SK-N-SH treated with all-trans-retinoic acid at 6 μM for 48 hours (cell line): ENCODE data around the gene ERLIN1.

Experiments used
- ATAC-seq: fragments of 200-7000 bp; cut with Tn5 transposase; 3 replicates; pipeline ENCODE4 v1.9.1; 2020; ENCODE audit warnings: mild to moderate bottlenecking, moderate library complexity
- ARNTL ChIP-seq: fragments of 450-650 bp; formaldehyde crosslinking; IDR thresholded peaks from 2 replicates; pipeline ENCODE4 v1.5.0; 2020; ENCODE audit warnings: low read depth, mild to moderate bottlenecking, moderate library complexity, borderline replicate concordance
- BACH2 ChIP-seq: fragments of 250-450 bp; sonication (Bioruptor Pico); IDR thresholded peaks from 2 replicates; pipeline ENCODE4 v1.9.0; 2021; ENCODE audit warnings: mild to moderate bottlenecking, borderline replicate concordance
- CREB5 ChIP-seq: fragments of 250-450 bp; sonication (Bioruptor Pico); IDR thresholded peaks from 2 replicates; pipeline ENCODE4 v1.5.1; 2020; ENCODE audit warnings: low read depth, mild to moderate bottlenecking, moderate library complexity
- CSDC2 ChIP-seq: fragments of 250-450 bp; sonication (Bioruptor Pico); IDR thresholded peaks from 2 replicates; pipeline ENCODE4 v1.5.0; 2020; ENCODE audit warnings: mild to moderate bottlenecking, moderate library complexity
- ESRRG ChIP-seq: fragments of 250-450 bp; sonication (Bioruptor Pico); IDR thresholded peaks from 2 replicates; pipeline ENCODE4 v1.6.1; 2021; ENCODE audit warnings: mild to moderate bottlenecking
- ISL1 ChIP-seq: fragments of 250-450 bp; sonication (Bioruptor Pico); IDR thresholded peaks from 2 replicates; pipeline ENCODE4 v2.1.2; 2022; ENCODE audit warnings: mild to moderate bottlenecking, moderate library complexity
- OSR1 ChIP-seq: fragments of 250-450 bp; sonication (Bioruptor Pico); IDR thresholded peaks from 2 replicates; pipeline ENCODE4 v1.8.0; 2022; ENCODE audit warnings: moderate library complexity, mild to moderate bottlenecking, inconsistent platforms
- RARB ChIP-seq: fragments of 250-450 bp; sonication (Bioruptor Pico); IDR thresholded peaks from 2 replicates; pipeline ENCODE4 v1.8.0; 2021; ENCODE audit warnings: mild to moderate bottlenecking, moderate library complexity
- SNAI2 ChIP-seq: fragments of 250-450 bp; sonication (Bioruptor Pico); IDR thresholded peaks from 2 replicates; pipeline ENCODE4 v1.5.0; 2020; ENCODE audit warnings: mild to moderate bottlenecking, moderate library complexity
- TCF4 ChIP-seq: fragments of 250-450 bp; sonication (Bioruptor Pico); IDR thresholded peaks from 2 replicates; pipeline ENCODE4 v1.8.0; 2021; ENCODE audit warnings: mild to moderate bottlenecking, moderate library complexity, borderline replicate concordance
- TOX ChIP-seq: fragments of 250-450 bp; sonication (Bioruptor Pico); IDR thresholded peaks from 2 replicates; pipeline ENCODE4 v1.8.0; 2021; ENCODE audit warnings: mild to moderate bottlenecking, moderate library complexity, borderline replicate concordance
- ZC3H10 ChIP-seq: fragments of 250-450 bp; sonication (Bioruptor Pico); IDR thresholded peaks from 2 replicates; pipeline ENCODE4 v1.5.1; 2021; ENCODE audit warnings: mild to moderate bottlenecking, moderate library complexity
- ZFP3 ChIP-seq: fragments of 250-450 bp; sonication (Bioruptor Pico); IDR thresholded peaks from 2 replicates; pipeline ENCODE4 v1.5.0; 2020; ENCODE audit warnings: mild to moderate bottlenecking, moderate library complexity
- ZFP30 ChIP-seq: fragments of 450-650 bp; formaldehyde crosslinking; IDR thresholded peaks from 2 replicates; pipeline ENCODE4 v1.5.0; 2022; ENCODE audit warnings: mild to moderate bottlenecking, moderate library complexity
- ZNF565 ChIP-seq: fragments of 450-650 bp; formaldehyde crosslinking; conservative IDR thresholded peaks from 2 replicates; pipeline ENCODE4 v1.5.0; 2020; ENCODE audit warnings: low read depth, mild to moderate bottlenecking, moderate library complexity
- ZNF70 ChIP-seq: fragments of 450-650 bp; formaldehyde crosslinking; IDR thresholded peaks from 2 replicates; pipeline ENCODE4 v1.5.0; 2020; ENCODE audit warnings: mild to moderate bottlenecking, moderate library complexity
- ZNF8 ChIP-seq: fragments of 450-650 bp; formaldehyde crosslinking; IDR thresholded peaks from 2 replicates; pipeline ENCODE4 v1.5.0; 2020; ENCODE audit warnings: mild to moderate bottlenecking, moderate library complexity
- TF ChIP-seq, protein P1 (sequence below): fragments of 250-450 bp; sonication (Bioruptor Pico); IDR thresholded peaks from 2 replicates; pipeline ENCODE4 v1.5.1; 2021; ENCODE audit warnings: mild to moderate bottlenecking, moderate library complexity
- TF ChIP-seq, protein P2 (sequence below): fragments of 250-450 bp; sonication (Bioruptor Pico); IDR thresholded peaks from 2 replicates; pipeline ENCODE4 v1.8.0; 2020; ENCODE audit warnings: mild to moderate bottlenecking, moderate library complexity, borderline replicate concordance
- TF ChIP-seq, protein P3 (sequence below): fragments of 250-450 bp; sonication (Bioruptor Pico); IDR thresholded peaks from 2 replicates; pipeline ENCODE4 v1.5.0; 2020; ENCODE audit warnings: mild to moderate bottlenecking, moderate library complexity

Gene ERLIN1

DNA sequence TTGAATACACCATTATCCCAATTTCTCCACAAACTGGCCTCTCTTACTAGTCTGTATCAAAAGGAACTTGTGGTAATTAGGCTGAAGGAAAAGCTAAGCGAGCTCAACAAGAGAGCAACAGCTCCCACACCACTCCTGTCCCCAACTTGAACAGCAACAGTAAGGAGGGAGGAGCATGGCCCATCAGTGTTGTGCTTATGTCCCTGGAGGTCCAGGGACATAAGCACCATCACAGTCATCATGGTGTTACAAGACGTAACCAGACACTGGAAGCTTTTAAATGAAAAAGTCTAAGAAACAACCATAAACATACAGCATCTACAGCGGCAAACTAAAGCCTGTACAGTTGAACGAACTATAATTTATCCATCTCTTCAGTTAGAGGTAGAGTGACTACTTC is 989 bp downstream of the ERLIN1 start:
- TF ChIP-seq ZNF8 (no peak), SNAI2 (CRISPR knock-in tag) (no peak), ZNF565 (CRISPR knock-in tag) (no peak), ARNTL (no peak), TOX (CRISPR knock-in tag) (no peak), RARB (no peak), ISL1 (CRISPR knock-in tag) (no peak), ZFP3 (no peak)
- TF ChIP-seq, protein P1, sequence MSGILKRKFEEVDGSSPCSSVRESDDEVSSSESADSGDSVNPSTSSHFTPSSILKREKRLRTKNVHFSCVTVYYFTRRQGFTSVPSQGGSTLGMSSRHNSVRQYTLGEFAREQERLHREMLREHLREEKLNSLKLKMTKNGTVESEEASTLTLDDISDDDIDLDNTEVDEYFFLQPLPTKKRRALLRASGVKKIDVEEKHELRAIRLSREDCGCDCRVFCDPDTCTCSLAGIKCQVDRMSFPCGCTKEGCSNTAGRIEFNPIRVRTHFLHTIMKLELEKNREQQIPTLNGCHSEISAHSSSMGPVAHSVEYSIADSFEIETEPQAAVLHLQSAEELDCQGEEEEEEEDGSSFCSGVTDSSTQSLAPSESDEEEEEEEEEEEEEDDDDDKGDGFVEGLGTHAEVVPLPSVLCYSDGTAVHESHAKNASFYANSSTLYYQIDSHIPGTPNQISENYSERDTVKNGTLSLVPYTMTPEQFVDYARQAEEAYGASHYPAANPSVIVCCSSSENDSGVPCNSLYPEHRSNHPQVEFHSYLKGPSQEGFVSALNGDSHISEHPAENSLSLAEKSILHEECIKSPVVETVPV (CRISPR knock-in tag): no peak
- TF ChIP-seq, protein P2, sequence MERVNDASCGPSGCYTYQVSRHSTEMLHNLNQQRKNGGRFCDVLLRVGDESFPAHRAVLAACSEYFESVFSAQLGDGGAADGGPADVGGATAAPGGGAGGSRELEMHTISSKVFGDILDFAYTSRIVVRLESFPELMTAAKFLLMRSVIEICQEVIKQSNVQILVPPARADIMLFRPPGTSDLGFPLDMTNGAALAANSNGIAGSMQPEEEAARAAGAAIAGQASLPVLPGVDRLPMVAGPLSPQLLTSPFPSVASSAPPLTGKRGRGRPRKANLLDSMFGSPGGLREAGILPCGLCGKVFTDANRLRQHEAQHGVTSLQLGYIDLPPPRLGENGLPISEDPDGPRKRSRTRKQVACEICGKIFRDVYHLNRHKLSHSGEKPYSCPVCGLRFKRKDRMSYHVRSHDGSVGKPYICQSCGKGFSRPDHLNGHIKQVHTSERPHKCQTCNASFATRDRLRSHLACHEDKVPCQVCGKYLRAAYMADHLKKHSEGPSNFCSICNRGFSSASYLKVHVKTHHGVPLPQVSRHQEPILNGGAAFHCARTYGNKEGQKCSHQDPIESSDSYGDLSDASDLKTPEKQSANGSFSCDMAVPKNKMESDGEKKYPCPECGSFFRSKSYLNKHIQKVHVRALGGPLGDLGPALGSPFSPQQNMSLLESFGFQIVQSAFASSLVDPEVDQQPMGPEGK (CRISPR knock-in tag): no peak
- ATAC-seq: peak; percentile 26

DNA sequence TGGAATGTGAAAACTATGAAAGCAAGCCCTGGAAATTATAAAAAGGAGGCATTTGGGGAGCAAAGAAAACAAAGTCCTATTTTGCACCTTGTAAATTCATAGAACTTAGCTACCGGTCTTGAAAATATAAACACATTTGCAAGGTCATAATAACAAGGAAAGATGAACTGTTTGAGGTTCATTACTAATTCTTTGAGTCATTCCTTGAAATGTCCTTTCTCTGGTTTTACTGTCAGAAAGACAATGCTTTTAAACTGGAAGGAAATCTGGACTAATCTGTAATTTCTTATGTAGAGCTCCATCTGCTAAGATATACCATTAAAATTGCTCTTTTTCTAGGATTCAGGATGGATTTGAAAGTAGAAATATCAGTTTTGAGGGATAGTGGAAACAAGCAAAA is 1.4 kb downstream of the ERLIN1 start:
- no peak for TF ChIP-seq ARNTL
- TF ChIP-seq CSDC2: no peak
- no peak for TF ChIP-seq ZFP3
- TF ChIP-seq BACH2 (CRISPR knock-in tag): no peak
- TF ChIP-seq TOX (CRISPR knock-in tag): no peak
- no peak for TF ChIP-seq SNAI2 (CRISPR knock-in tag)
- no peak for TF ChIP-seq TCF4 (CRISPR knock-in tag)
- TF ChIP-seq, protein P1 (CRISPR knock-in tag): no peak
- TF ChIP-seq OSR1 (CRISPR knock-in tag): no peak
- TF ChIP-seq ISL1 (CRISPR knock-in tag): no peak
- TF ChIP-seq ZNF70 (CRISPR knock-in tag): no peak
- TF ChIP-seq ZNF565 (CRISPR knock-in tag): no peak
- no peak for TF ChIP-seq ZNF8
- TF ChIP-seq ZC3H10: no peak
- no peak for TF ChIP-seq ZFP30
- no peak for TF ChIP-seq ESRRG
- TF ChIP-seq CREB5: no peak
- no peak for ATAC-seq

- ATAC-seq: no peak
- TF ChIP-seq, protein P3, sequence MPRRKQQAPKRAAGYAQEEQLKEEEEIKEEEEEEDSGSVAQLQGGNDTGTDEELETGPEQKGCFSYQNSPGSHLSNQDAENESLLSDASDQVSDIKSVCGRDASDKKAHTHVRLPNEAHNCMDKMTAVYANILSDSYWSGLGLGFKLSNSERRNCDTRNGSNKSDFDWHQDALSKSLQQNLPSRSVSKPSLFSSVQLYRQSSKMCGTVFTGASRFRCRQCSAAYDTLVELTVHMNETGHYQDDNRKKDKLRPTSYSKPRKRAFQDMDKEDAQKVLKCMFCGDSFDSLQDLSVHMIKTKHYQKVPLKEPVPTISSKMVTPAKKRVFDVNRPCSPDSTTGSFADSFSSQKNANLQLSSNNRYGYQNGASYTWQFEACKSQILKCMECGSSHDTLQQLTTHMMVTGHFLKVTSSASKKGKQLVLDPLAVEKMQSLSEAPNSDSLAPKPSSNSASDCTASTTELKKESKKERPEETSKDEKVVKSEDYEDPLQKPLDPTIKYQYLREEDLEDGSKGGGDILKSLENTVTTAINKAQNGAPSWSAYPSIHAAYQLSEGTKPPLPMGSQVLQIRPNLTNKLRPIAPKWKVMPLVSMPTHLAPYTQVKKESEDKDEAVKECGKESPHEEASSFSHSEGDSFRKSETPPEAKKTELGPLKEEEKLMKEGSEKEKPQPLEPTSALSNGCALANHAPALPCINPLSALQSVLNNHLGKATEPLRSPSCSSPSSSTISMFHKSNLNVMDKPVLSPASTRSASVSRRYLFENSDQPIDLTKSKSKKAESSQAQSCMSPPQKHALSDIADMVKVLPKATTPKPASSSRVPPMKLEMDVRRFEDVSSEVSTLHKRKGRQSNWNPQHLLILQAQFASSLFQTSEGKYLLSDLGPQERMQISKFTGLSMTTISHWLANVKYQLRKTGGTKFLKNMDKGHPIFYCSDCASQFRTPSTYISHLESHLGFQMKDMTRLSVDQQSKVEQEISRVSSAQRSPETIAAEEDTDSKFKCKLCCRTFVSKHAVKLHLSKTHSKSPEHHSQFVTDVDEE: no peak
- TF ChIP-seq, protein P2 (CRISPR knock-in tag): no peak
- TF ChIP-seq OSR1 (CRISPR knock-in tag): no peak
- no peak for TF ChIP-seq RARB
- no peak for TF ChIP-seq ZNF70 (CRISPR knock-in tag)
- TF ChIP-seq, protein P1 (CRISPR knock-in tag): no peak
- TF ChIP-seq ZC3H10: no peak
- TF ChIP-seq ZFP3: no peak
- no peak for TF ChIP-seq CREB5
- no peak for TF ChIP-seq ARNTL
- no peak for TF ChIP-seq TCF4 (CRISPR knock-in tag)
- no peak for TF ChIP-seq ESRRG
- TF ChIP-seq ZNF8: no peak
- TF ChIP-seq BACH2 (CRISPR knock-in tag): no peak
- no peak for TF ChIP-seq SNAI2 (CRISPR knock-in tag)
- TF ChIP-seq, all 23 proteins: peak for 0
Observed at GRCh38 chr10:100183481-100183880, 2.3 kb downstream of the ERLIN1 start.
